Umbilical cord (tissue), 2 donors: ENCODE data around the gene SEC23IP. TPM values are rescaled to one million over a fixed set of nuclear protein-coding genes. Genes with fewer than 3 reads are reported as not detected.

Experiments
- DNase-seq: peaks from one replicate; pipeline ENCODE4 v3.0.0-alpha.2; 2015; ENCODE audit warnings: low spot score
- total RNA-seq: library from RNA; depleted of rRNA; stranded (reverse); fragments of >200 nt; gene quantifications from one replicate; pipeline ENCODE4 v1.2.3, GENCODE V29; 2014; ENCODE audit warnings: low replicate concordance; ENCODE audit not compliant: insufficient read depth

Gene SEC23IP
- total RNA-seq, 1 donor from 2014 or later, result 17.8 TPM

DNA sequence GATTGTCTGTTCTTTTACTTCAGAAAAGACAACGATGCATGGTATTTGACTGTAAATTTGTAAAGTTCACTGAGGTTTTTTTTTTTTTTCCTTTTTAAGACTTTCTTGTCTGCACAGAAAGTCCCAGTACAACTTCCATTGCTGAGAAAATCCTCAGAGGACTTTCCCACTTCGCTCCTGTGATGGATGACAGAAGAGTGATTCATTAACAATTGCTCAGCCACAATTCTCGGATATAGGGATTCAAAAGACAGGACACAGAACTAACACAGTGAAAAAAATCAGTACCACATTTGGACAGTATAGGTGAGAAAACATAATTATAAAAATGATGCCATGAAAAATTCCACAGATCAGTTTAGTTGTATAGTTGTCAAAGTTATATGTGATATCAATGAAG, 48.0 kb downstream of the SEC23IP start:
- no peak for DNase-seq

DNA sequence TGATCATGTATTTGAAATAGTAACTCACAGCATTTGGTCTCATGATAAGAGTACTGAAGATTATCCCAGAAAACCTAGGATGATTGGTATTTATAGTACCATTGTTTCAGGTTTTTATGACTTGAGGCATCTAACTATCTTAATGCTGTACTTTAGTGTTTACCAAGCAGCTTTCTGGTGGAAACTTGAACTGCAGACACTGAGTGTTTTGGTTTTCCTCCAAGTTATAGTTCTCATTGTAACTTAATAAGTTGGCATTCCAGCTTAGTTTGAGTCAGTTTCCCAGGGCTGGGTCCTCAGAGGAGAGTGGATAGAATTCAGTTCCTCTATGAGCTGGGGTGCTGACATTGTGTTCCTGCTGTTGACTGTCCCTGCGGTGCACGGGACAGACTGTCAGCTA, 50.4 kb downstream of the SEC23IP start:
- no peak for DNase-seq

DNA sequence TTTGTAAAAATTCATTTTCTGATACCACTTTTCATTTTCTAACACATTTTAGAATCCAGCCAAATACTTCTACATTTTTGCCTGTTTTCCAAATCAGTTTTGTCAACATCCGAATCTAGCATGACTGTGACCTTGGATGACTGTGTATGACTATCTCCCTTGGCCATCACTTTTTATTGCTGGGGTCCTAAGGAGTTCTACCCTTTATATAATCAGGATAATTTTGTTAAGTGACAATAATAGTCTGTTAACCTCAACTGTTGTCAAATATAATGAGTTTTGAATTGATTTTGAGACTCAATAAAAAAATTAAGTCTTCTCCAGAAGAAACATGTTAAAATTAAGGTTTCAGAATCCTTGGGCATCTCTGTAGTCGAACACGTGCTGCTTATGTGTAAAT, 53.3 kb downstream of the SEC23IP start:
- no peak for DNase-seq

DNA sequence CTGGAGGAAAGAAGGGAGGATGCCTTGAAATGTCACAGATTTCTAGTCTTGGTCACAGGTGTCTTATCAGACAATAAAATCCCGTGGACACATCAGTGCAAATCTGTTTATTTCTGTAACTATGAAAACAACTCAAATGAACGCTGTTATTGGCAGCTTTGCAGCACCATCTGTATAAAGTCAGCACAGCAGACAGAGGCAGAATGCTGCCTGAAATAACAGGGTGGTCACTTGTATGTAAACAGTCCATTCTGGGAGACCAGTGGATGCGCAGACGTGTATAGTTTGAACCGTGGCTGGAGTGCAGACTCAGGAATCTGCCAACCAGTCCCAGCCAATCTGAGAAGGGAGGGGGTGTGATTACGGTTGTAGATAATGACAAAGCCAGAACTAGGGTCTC, 54.8 kb downstream of the SEC23IP start:
- no peak for DNase-seq

DNA sequence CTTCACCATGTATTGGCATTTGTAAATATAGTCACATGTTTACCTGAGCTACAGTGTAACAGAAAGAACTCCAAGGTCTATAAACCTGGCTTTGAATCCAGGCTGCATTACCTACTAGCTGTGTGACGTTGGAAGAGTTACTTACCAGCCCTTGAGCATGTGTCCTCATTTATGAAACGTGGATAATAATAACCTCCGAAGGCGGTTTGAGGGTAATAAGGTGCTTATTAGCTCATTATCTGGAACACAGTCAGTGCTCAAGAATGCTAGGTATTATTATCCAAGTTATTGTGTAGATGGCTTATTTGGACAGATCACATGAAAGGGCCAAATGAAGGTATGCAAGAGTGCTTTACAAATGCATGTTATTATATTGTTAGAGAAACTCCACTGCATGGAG, 64.9 kb downstream of the SEC23IP start:
- DNase-seq, result no peak

DNA sequence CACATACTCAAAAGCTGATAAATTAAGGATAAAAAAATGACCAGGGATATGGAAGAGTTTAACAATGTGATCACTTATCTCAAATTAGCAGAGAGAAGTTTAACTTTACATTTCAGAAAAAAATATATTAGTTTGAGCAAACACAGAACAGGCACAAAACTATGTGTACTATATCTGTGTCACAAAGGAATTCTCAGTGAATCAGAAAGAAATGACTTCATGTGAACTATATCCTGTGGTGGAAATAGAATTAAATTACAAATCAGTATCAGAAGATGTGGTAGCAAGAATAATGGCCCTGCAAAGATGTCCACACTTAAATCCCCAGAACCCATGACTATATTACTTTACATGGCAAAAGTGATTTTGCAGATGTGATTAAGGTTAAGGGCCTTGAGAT, 70.3 kb downstream of the SEC23IP start:
- no peak for DNase-seq

DNA sequence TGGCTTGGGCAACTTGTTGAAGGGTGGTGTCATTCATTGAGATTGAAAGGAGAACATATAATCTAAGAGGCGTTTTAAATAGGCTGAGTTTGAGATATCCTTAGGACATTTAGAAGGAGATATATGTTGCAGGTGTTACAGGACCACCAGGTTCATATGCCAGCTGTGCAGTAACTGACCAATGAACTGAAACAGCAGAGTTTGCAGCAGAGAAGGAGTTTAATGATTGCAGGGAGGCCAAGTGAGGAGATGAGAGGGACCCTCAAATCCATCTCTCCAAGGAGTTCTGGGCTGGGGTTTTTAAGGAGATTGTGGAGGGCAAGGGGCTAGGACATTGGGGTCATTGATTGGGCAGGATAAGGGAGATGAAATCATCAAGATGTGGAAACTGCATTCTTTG, 74.5 kb downstream of the SEC23IP start:
- no peak for DNase-seq

DNA sequence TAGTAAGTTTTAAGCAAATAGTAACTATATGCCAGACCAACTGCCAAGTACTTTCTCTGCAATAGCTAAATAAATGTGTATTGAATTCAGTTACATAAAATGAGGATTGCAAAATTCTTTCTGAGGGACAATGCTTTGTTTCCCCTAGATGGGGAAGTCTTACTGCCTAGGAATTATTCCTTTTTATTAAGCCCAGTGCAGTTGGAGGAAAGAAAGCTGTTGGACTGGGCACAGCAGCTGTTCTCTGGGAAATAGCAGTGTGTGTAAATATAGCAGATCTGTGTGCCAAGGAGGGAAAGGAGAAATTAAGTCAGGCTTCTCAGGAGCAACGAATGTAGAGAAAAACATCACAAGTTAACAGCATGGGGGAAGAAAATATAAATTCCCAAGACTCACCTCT, 77.1 kb downstream of the SEC23IP start:
- DNase-seq, result no peak

DNA sequence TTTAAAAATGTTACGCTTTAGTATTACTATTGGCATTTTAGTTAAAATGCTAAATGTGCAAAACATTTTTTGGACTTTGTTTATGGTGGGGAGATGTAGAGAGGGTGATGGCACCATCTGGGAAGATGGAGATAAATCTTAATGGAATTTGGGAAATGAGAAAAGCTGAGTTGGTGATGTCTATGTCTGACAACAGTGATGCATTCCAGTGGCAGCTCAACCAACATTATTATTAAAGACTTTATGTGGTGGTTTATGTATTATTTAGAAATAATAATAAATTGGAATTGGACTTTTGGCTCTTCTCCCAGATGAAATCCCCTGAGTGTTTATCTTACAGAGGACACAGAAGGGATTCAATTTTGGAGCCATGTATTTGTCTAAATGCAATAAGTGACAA, 77.6 kb downstream of the SEC23IP start:
- DNase-seq, result no peak

DNA sequence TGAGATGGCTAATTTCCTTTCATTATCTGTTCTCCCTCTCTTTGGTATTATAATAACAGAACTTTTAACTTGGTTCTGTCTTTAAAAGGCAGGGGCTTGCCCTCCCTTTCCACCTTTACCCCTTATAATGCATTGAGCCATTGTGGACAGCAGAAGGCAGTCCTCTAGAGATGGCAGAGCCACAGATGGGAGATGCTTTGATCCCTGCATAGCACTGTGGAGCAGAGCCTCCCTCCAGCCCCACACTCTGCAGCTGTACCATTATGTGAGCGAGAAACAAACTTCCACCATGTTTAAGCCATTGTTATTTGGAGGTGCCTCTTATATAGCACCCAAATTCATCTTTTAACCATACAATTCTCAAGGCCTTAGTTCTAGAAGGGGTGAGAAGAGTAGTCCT, 78.4 kb downstream of the SEC23IP start:
- DNase-seq, result no peak

DNA sequence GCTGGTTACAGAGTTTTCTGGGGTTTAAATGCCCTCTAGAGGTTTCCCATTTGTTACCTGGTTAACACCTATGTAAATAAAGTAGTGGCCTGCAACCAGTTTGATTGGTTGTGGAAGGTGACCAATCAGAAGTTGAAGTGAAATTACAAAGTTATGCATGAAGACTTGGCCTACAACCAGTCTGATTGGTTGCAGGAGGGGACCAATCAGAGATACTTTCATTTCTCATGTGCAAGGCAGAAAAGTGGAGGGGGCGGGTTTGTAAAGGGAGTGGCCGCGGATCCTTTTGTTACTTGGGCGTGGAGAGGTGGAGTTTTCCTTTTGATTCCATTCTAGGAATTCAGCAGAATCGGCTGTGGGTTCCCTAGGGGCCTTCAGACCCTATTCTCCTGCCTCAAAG, 80.8 kb downstream of the SEC23IP start:
- DNase-seq, result no peak

DNA sequence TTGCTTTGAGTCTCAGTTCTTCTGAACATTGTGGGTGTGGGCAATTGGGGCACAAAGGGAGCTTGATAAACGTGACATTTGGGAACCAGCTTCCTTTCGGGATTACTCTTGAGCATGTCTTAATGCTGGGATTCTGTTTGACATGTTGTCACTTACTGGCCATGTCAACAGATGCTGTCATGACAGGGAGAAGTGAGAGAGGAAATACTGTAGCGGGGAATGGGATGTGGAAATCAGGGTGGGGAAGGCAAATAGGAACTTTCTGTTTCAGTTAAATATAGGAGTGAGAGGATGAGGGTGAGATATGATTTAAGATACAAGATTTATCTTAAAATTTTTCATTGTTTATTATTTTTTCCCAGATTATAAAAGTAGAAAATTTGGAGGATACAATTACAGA, 83.9 kb downstream of the SEC23IP start:
- no peak for DNase-seq

DNA sequence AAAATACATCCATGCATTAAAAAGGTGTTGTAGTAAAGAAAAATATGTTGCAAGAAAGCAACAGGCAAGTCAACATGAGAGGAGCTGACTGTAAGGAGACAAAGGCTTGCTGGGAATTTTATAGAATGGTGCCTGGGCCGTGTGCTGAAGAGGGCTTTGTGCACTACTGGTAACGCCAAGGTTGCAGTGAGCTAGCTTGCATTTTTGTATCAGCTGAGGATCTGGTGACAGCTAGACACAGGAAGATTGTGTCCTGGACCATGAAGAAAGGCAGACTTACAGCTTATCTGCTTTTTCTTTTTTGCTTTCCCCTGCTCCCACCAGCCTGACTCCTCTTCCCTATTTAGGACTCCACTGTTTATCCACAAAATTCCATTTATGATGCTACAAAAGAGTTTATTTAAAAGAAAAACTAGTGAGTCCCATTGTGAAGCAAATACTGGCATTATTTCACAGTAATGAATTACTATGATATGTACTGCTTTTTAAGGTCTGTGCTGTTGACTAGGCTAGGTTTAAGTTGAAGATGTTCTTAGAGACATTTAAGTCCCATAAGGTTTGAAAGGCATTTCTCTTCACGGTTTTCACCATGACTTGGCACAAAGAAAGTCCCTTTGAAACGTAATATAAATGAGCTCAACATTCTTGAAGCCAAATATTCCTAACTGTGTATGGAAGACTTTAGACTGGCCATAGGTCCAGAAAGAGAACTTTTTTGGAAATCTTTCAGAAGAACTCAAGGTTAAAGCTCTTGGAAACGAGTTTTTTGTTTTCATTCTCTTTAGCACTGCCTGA, 88.6 kb downstream of the SEC23IP start:
- no peak for DNase-seq

DNA sequence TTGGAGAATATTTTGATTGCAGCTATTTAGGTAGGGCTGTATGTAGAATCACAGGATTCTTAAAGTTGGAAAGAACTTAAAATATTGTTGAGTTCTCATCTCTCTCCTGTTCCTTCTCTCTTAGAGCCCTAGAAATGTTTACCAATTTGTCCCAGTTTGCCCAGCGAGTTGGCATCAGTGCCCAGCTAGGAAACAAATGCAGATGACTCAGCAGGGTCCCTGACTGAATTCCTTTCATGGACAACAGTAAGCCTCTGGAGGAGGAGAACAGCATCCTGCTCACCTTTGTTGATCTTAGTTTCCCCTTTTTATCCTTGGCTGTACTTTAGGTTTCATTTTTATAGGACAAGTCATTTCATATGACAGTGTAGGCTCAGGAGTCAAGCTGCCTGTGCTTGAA, 89.3 kb downstream of the SEC23IP start:
- no peak for DNase-seq

DNA sequence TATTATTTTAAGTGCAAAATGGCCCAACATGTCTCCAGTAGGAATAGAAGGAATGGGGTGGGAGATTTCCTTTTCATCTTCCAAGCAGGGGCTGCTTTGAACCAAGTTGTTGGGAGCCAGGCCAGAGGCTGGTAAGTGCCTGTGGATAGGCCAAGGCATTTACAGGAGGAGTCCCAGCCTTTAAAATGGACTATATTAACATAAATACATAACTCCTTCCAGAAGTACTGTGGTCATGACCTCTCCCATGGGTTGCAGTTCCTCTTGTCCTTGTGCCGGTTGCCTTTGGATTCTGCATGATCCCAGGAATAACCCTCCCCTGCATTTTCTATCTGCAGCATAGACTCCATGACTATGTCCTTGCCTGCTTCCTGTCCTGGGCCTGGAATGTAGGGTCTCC, 95.8 kb downstream of the SEC23IP start:
- DNase-seq, result no peak

DNA sequence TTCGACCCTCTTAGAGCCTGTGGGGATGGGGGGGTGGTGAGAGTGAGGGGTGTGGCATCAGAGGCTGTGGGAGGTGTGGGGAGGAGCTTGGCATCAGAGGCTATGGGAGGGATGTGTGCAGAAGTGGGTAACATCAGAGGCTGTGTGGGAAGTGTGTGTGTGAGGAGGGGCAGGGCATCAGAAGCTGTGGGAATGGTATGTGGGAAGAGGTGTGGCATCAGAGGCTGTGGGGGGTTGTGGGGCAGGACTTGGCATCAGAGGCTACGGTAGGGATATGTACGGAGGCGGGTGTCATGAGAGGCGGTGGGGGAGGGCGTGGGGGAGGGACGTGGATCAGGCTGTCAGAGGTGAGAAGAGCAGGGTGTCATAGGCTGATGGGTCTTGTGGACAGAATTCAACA, 97.4 kb downstream of the SEC23IP start:
- DNase-seq, result no peak

DNA sequence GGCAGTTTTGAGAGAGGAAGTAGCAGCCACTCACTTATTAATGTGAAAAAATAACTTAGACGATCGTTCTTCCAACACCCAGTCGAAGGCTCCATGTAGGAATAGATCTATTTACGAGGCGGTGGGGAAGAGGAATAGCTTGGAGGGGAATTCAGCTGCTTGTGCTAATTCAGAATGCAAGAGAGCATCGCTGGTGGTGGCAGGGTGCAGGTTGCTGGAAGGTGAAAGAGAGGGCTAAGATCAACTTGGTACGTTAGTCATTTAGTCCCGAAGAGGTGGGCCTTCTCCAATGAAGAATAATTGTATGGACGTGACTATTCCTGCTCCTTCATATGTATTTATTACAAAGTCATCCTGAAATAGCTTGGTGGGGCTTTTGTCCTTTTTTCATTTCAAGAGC, 98.5 kb downstream of the SEC23IP start:
- DNase-seq, result no peak

DNA sequence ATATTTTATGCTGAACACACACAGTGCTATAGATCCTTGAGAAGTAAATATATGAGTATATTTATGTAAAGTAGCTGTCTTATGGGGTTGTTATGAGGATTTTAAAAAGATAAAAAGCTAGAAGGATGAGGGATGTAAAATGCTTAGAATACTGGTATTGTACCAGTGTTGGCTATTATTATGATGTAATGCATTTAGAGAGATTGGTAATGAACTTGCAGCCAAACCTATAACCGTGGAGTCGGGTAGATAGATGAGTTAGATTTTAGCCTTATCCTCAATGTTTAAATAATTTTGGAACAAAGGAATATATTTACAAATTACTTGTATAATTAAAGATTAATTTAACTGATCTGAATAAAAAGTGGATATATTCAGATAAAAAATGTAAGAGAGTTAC, 99.3 kb downstream of the SEC23IP start:
- no peak for DNase-seq

Other genes starting within 250 kb of the SEC23IP start
- 4.1 TPM for gene BAG3, start 241.3 kb upstream of the SEC23IP start, total RNA-seq
- gene INPP5F, start 166.7 kb upstream of the SEC23IP start, total RNA-seq, result 40.9 TPM
- gene MCMBP, start 19.9 kb upstream of the SEC23IP start, total RNA-seq, result 59.0 TPM